ENCODE results near the gene NPHP4.

DNA sequence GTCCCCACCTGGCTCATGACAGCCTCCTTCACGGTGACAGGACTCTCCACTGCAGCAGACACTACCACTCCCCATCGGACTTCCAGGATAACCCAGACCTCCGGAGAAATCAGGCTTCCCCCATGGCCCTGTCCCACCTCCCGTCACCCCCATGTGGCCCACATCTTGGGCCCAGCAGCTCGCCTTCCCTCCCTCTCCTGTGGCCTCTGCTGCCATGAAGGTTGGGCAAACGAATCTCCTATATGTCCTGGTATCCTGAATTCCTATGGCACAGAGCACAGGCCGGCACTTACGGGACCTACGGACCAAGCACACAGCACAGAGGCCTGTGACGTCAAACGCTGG, 82.0 kb downstream of the NPHP4 start:
- TF ChIP-seq, protein P1, sequence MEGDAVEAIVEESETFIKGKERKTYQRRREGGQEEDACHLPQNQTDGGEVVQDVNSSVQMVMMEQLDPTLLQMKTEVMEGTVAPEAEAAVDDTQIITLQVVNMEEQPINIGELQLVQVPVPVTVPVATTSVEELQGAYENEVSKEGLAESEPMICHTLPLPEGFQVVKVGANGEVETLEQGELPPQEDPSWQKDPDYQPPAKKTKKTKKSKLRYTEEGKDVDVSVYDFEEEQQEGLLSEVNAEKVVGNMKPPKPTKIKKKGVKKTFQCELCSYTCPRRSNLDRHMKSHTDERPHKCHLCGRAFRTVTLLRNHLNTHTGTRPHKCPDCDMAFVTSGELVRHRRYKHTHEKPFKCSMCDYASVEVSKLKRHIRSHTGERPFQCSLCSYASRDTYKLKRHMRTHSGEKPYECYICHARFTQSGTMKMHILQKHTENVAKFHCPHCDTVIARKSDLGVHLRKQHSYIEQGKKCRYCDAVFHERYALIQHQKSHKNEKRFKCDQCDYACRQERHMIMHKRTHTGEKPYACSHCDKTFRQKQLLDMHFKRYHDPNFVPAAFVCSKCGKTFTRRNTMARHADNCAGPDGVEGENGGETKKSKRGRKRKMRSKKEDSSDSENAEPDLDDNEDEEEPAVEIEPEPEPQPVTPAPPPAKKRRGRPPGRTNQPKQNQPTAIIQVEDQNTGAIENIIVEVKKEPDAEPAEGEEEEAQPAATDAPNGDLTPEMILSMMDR (IDR thresholded peaks at IDR 0.05; ENCODE audit: low read depth, low read length, missing input control): no peak
- TF ChIP-seq RAD21 (IDR thresholded peaks at IDR 0.05) (no peak), JUND (IDR thresholded peaks at IDR 0.05) (no peak), TAF1 (conservative IDR thresholded peaks at IDR 0.05) (no peak), SP1 (IDR thresholded peaks at IDR 0.05) (no peak), MAX (IDR thresholded peaks at IDR 0.05) (no peak), GABPA (IDR thresholded peaks at IDR 0.05 in 1 of 2, conservative IDR thresholded peaks at IDR 0.05 in 1 of 2) (no peak)

Data from liver (tissue), 3 donors.